Neural cell (in vitro differentiated cells): ENCODE measurements around the gene TIAL1. TPM values are rescaled to one million over a fixed set of nuclear protein-coding genes. Genes with fewer than 3 reads are reported as not detected.

Source experiments
- H2AFZ ChIP-seq: fragments of 200-600, 300-800 bp; sonication (generic), shearing (Covaris generic); 2 replicates; pipeline ENCODE4 v1.6.0; 2014; ENCODE audit warnings: low read depth, mild to moderate bottlenecking, antibody characterized with exemption, low read length, moderate library complexity
- H3F3A ChIP-seq: fragments of 200-600 bp; shearing (Covaris generic); 2 replicates; pipeline ENCODE4 v1.6.1; 2016; ENCODE audit warnings: mild to moderate bottlenecking, moderate library complexity, mixed read lengths, antibody characterized with exemption, low read length; ENCODE audit not compliant: insufficient read depth, poor library complexity, severe bottlenecking
- H3K27ac ChIP-seq: fragments of 200-600, 300-800 bp; sonication (generic), shearing (Covaris generic); 2 replicates; pipeline ENCODE4 v1.5.1; 2014; ENCODE audit warnings: mild to moderate bottlenecking, low read length, moderate library complexity
- H3K27me3 ChIP-seq: fragments of 300-800, 200-600 bp; sonication (generic), shearing (Covaris generic); 2 replicates; pipeline ENCODE4 v1.6.0; 2014; ENCODE audit warnings: mild to moderate bottlenecking, low read depth, low read length, moderate library complexity; ENCODE audit not compliant: insufficient read depth
- H3K36me3 ChIP-seq: fragments of 300-800, 200-600 bp; sonication (generic), shearing (Covaris generic); 2 replicates; pipeline ENCODE4 v1.5.1; 2014; ENCODE audit warnings: mild to moderate bottlenecking, antibody characterized with exemption, low read length, moderate library complexity; ENCODE audit not compliant: insufficient read depth
- H3K4me2 ChIP-seq: fragments of 300-800, 200-600 bp; sonication (generic), shearing (Covaris generic); 2 replicates; pipeline ENCODE4 v1.6.0; 2014; ENCODE audit warnings: mild to moderate bottlenecking, low read length
- H3K4me3 ChIP-seq: fragments of 300-800, 200-600 bp; sonication (generic), shearing (Covaris generic); 2 replicates; pipeline ENCODE4 v1.5.1; 2014; ENCODE audit warnings: mild to moderate bottlenecking, low read length, moderate library complexity
- H3K79me2 ChIP-seq: fragments of 200-600 bp; shearing (Covaris generic); replicated peaks from 2 replicates; pipeline ENCODE4 v1.6.0; 2014; ENCODE audit warnings: mild to moderate bottlenecking, low read length, moderate library complexity; ENCODE audit not compliant: insufficient read depth
- H3K9ac ChIP-seq: fragments of 300-800, 200-600 bp; sonication (generic), shearing (Covaris generic); 2 replicates; pipeline ENCODE4 v1.6.1; 2016; ENCODE audit warnings: mild to moderate bottlenecking, low read length, mixed read lengths
- H3K9me2 ChIP-seq: fragments of 200-600 bp; shearing (Covaris generic); 2 replicates; pipeline ENCODE4 v1.6.1; 2016; ENCODE audit warnings: mild to moderate bottlenecking, low read length, mixed read lengths; ENCODE audit not compliant: insufficient read depth
- H3K9me3 ChIP-seq: fragments of 200-600, 300-800 bp; sonication (generic), shearing (Covaris generic); 2 replicates; pipeline ENCODE4 v1.6.1; 2016; ENCODE audit warnings: mild to moderate bottlenecking, mixed run types, low read length, moderate library complexity, mixed read lengths
- H4K20me1 ChIP-seq: fragments of 200-600 bp; shearing (Covaris generic); 2 replicates; pipeline ENCODE4 v1.6.1; 2016; ENCODE audit warnings: mild to moderate bottlenecking, mixed run types; ENCODE audit not compliant: insufficient read depth
- CTCF ChIP-seq: fragments of 450-650 bp; IDR thresholded peaks from 2 replicates; pipeline ENCODE4 v1.5.1; 2014; ENCODE audit warnings: antibody characterized with exemption, mild to moderate bottlenecking, moderate library complexity; ENCODE audit not compliant: poor library complexity, severe bottlenecking
- EP300 ChIP-seq: fragments of 450-650 bp; conservative IDR thresholded peaks from 2 replicates; pipeline ENCODE4 v1.6.1; 2014; ENCODE audit warnings: antibody characterized with exemption, mild to moderate bottlenecking, moderate library complexity; ENCODE audit not compliant: poor library complexity, severe bottlenecking
- EZH2 ChIP-seq: fragments of 200-600, 300-800 bp; shearing (Covaris generic), sonication (generic); IDR thresholded peaks from 2 replicates; pipeline ENCODE4 v1.6.1; 2014; ENCODE audit warnings: antibody characterized with exemption, low read length, borderline replicate concordance, mild to moderate bottlenecking; ENCODE audit not compliant: insufficient read depth, poor library complexity, severe bottlenecking
- MXI1 ChIP-seq: fragments of 450-650 bp; conservative IDR thresholded peaks from 2 replicates; pipeline ENCODE4 v1.6.1; 2014; ENCODE audit warnings: antibody characterized with exemption, mild to moderate bottlenecking; ENCODE audit not compliant: poor library complexity, severe bottlenecking
- POLR2AphosphoS5 ChIP-seq: IDR thresholded peaks from 2 replicates; pipeline ENCODE4 v1.6.1; 2012
- RAD21 ChIP-seq: fragments of 450-650 bp; conservative IDR thresholded peaks from 2 replicates; pipeline ENCODE4 v1.6.1; 2014; ENCODE audit warnings: antibody characterized with exemption, mild to moderate bottlenecking, moderate library complexity
- REST ChIP-seq: IDR thresholded peaks from 2 replicates; pipeline ENCODE4 v1.6.1; 2012; ENCODE audit warnings: borderline replicate concordance
- SMC3 ChIP-seq: fragments of 450-650 bp; conservative IDR thresholded peaks from 2 replicates; pipeline ENCODE4 v1.6.1; 2014; ENCODE audit warnings: antibody characterized with exemption, mild to moderate bottlenecking, moderate library complexity; ENCODE audit not compliant: poor library complexity
- TAF1 ChIP-seq: IDR thresholded peaks from 2 replicates; pipeline ENCODE4 v1.6.1; 2012; ENCODE audit warnings: low read depth
- polyA plus RNA-seq: library from polyadenylated mRNA; depleted of rRNA; stranded (reverse); fragments of >200 nt; gene quantifications from 2 replicates; pipeline ENCODE4 v1.2.3, GENCODE V29; 2014

Gene TIAL1
- polyA plus RNA-seq, 1 donor from 2014 or later: 85.1 TPM

- Histone ChIP-seq H3K9me3 (no peaks in the 10 kb centered on the region), H3K27me3 (peaks cover 52% of the 10 kb centered on the region), H3K9ac (no peak overlapping the region), H3K27ac (no peak overlapping the region), H3K4me3 (no peak overlapping the region), H4K20me1 (no peaks in the 10 kb centered on the region), H2AFZ (no peak overlapping the region), H3F3A (no peaks in the 10 kb centered on the region), H3K4me2 (no peak overlapping the region), H3K9me2 (no peaks in the 10 kb centered on the region), H3K36me3 (no peaks in the 10 kb centered on the region), H3K79me2 (no peaks in the 10 kb centered on the region)
- no peak for TF ChIP-seq SMC3
- no peak for TF ChIP-seq MXI1
- TF ChIP-seq EZH2: no peak
- TF ChIP-seq EP300: no peak
- TF ChIP-seq CTCF: no peak
- TF ChIP-seq POLR2AphosphoS5: no peak
- no peak for TF ChIP-seq RAD21
- TF ChIP-seq REST: no peak
- TF ChIP-seq TAF1: no peak
Observed at GRCh38 chr10:119540038-119540437, 56.7 kb downstream of the TIAL1 start.

- Histone ChIP-seq H3K9ac (no peak overlapping the region), H3K4me3 (no peak overlapping the region), H3K9me3 (no peaks in the 10 kb centered on the region), H3K27me3 (peaks cover 48% of the 10 kb centered on the region), H3K27ac (no peak overlapping the region), H3F3A (no peaks in the 10 kb centered on the region), H3K79me2 (no peaks in the 10 kb centered on the region), H4K20me1 (no peaks in the 10 kb centered on the region), H3K9me2 (no peaks in the 10 kb centered on the region), H3K4me2 (no peak overlapping the region), H2AFZ (no peak overlapping the region), H3K36me3 (no peaks in the 10 kb centered on the region)
- TF ChIP-seq TAF1 (no peak), SMC3 (no peak), CTCF (no peak), MXI1 (no peak), POLR2AphosphoS5 (no peak), EP300 (no peak), REST (no peak)
Observed at GRCh38 chr10:119539359-119539825, 57.4 kb downstream of the TIAL1 start.
